Testis (tissue), 3 donors: ENCODE measurements around the gene HSPB8. TPM values are rescaled to one million over a fixed set of nuclear protein-coding genes. Genes with fewer than 3 reads are reported as not detected.

Source experiments
- DNase-seq: peaks from one replicate; pipeline ENCODE4 v3.0.0-alpha.2; 2019
- H3K27ac ChIP-seq, 2 donors: fragments of 200-600 bp; sonication (generic); one replicate each; pipeline ENCODE4 v1.5.1; 2019
- H3K27me3 ChIP-seq: fragments of 200-600 bp; sonication (generic); one replicate; pipeline ENCODE4 v1.5.1; 2019
- H3K36me3 ChIP-seq: fragments of 200-600 bp; sonication (generic); one replicate; pipeline ENCODE4 v1.5.1; 2017; ENCODE audit warnings: low read depth; ENCODE audit errors: missing control alignments
- H3K4me1 ChIP-seq: fragments of 200-600 bp; sonication (generic); one replicate; pipeline ENCODE4 v1.5.1; 2019
- H3K4me3 ChIP-seq, 2 donors: fragments of 200-600 bp; sonication (generic); one replicate each; pipeline ENCODE4 v1.5.1; 2017 to 2019
- H3K9me3 ChIP-seq: fragments of 200-600 bp; sonication (generic); one replicate; pipeline ENCODE4 v1.5.1; 2017
- POLR2A ChIP-seq: fragments of 450-650 bp; IDR thresholded peaks from one replicate; pipeline ENCODE4 v1.6.1; 2017; ENCODE audit warnings: antibody characterized with exemption, mild to moderate bottlenecking, moderate library complexity
- WGBS, 2 donors: methylation state at CpG; one replicate each; pipeline ENCODE4 v1.1.5; 2018; 5-methylcytosine and 5-hydroxymethylcytosine counted together
- intact Hi-C: fragments of 100-400 bp; cut with DNase I; formaldehyde crosslinking; loops from one replicate; pipeline ENCODE4 v1.15.1; 2023; ENCODE audit warnings: low total_unique reads
- polyA plus RNA-seq: library from polyadenylated mRNA; stranded (reverse); fragments of 350-450 nt; fragmentation: Illumina TruSeq; extraction: RNeasy Lipid Tissue Mini Kit (QIAGEN cat#74804); gene quantifications from one replicate; pipeline ENCODE4 v1.2.3, GENCODE V29; 2014; ENCODE audit warnings: low read depth, low replicate concordance; ENCODE audit not compliant: insufficient read depth
- total RNA-seq, 2 donors: library from RNA; depleted of rRNA; stranded (reverse); fragments of >200 nt; gene quantifications; one replicate each; pipeline ENCODE4 v1.2.3, GENCODE V29; 2016
- TF ChIP-seq, protein P1 (sequence below), 3 experiments: fragments of 450-650 bp in 2 of 3; fragments of 200-600 bp in 1 of 3; sonication (generic) in 1 of 3; IDR thresholded peaks; one replicate each; pipeline ENCODE4 v1.5.1; 2016 to 2019; ENCODE audit warnings: antibody characterized with exemption in 3 of 3, mild to moderate bottlenecking in 2 of 3, moderate library complexity in 1 of 3

Gene HSPB8
- total and polyA plus RNA-seq, 3 donors from 2014 or later: 29.7 to 45.8 (median 36.2) TPM

DNA sequence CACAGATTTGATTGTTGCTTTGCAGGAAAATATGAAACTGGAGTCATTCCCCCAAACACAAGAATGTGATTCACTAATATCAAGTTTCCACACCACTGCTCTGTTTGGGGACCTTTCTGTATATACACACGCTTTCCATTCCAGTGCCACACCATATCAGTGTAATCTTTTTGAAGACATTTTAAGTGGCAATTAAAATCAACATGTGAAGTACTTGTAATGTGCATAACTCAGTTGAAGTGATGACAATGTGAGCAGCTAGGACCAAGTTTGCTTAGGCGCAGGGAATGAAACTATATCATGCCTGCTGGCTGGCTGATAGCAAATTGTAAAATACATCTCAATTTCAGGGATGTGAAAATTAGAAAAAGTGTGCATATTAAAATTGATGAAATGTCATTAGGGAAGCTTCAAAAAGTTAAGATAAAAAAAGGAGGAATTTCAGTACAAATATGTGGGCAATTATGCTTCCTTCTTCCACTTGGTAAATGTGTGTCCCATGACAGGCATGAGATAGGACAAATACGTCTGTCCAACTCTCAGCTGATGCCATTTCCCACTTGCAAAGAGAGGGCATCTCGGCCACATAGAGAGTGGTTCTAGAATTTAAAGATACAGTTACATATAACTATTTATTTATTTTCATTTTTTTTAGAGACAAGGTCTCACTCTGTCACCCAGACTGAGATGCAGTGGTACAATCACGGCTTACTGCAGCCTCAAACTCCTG is 43.7 kb downstream of the HSPB8 start:
- Histone ChIP-seq H3K4me1 (no peaks in the 10 kb centered on the region), H3K4me3 (no peak overlapping the region), H3K36me3 (no peaks in the 10 kb centered on the region), H3K27me3 (no peaks in the 10 kb centered on the region), H3K27ac (no peak overlapping the region), H3K9me3 (no peaks in the 10 kb centered on the region)
- intact Hi-C loops: no loop called here
- TF ChIP-seq POLR2A: no peak
- TF ChIP-seq, protein P1, sequence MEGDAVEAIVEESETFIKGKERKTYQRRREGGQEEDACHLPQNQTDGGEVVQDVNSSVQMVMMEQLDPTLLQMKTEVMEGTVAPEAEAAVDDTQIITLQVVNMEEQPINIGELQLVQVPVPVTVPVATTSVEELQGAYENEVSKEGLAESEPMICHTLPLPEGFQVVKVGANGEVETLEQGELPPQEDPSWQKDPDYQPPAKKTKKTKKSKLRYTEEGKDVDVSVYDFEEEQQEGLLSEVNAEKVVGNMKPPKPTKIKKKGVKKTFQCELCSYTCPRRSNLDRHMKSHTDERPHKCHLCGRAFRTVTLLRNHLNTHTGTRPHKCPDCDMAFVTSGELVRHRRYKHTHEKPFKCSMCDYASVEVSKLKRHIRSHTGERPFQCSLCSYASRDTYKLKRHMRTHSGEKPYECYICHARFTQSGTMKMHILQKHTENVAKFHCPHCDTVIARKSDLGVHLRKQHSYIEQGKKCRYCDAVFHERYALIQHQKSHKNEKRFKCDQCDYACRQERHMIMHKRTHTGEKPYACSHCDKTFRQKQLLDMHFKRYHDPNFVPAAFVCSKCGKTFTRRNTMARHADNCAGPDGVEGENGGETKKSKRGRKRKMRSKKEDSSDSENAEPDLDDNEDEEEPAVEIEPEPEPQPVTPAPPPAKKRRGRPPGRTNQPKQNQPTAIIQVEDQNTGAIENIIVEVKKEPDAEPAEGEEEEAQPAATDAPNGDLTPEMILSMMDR (IDR thresholded peaks at IDR 0.05): no peak
- WGBS, 2 donors: 68 to 77% methylated on average over 5 of the region's 5 CpGs
- DNase-seq: no peak

DNA sequence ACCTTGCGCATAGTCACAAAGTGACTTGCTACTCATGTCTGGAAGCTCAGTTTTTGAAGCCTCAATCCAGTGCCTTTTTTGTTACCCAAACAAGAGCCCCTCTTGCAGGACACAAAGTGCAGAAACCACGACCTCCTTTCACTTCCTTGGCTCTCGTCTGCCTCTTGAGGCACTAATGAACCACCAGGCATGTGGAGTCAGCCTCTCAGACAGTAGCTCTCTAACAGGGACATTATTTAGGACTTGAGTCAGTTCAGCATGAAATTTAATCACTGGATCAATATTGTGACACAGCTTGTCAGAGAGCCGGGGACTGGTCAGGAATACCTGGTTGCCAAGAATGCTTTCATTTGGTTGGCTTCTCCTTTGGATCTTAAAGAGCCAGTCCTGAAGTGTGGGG is 46.7 kb downstream of the HSPB8 start:
- Histone ChIP-seq H3K4me3 (no peak overlapping the region), H3K27me3 (no peaks in the 10 kb centered on the region), H3K9me3 (no peaks in the 10 kb centered on the region), H3K36me3 (no peaks in the 10 kb centered on the region), H3K4me1 (no peaks in the 10 kb centered on the region), H3K27ac (no peak overlapping the region)
- no peak for DNase-seq
- TF ChIP-seq, protein P1 (IDR thresholded peaks at IDR 0.05): no peak
- no peak for TF ChIP-seq POLR2A
- 54 to 61% methylated on average over 4 of the region's 4 CpGs for WGBS, 2 donors
- intact Hi-C loops: no loop called here

DNA sequence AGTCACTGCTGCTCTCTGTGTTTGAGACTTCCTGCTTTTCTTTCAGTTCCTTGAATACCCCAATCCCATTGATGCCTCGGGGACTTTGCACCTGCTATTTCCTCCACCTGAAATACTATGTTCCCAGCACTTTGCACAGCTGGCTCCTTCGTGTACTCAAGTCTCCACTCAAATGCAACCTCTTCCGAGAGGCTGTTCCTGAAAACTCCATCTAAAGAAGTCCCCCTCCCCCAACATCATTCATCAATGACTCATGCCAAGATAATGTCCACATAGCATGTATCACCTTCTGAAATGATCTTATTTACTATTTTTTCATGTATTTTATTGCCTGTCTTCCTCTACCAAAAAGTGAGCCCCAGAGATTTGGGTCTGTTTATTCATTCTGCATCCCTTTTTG is 48.6 kb downstream of the HSPB8 start:
- no peaks in the 10 kb centered on the region for H3K9me3 ChIP-seq
- intact Hi-C loops: no loop called here
- H3K36me3 ChIP-seq: no peaks in the 10 kb centered on the region
- TF ChIP-seq, protein P1 (IDR thresholded peaks at IDR 0.05): no peak
- no peak for TF ChIP-seq POLR2A
- DNase-seq: no peak
- H3K4me3 ChIP-seq: no peak overlapping the region
- no peaks in the 10 kb centered on the region for H3K4me1 ChIP-seq
- WGBS, 2 donors: 73 to 79% methylated on average over 3 of the region's 3 CpGs
- no peak overlapping the region for H3K27ac ChIP-seq
- H3K27me3 ChIP-seq: no peaks in the 10 kb centered on the region

DNA sequence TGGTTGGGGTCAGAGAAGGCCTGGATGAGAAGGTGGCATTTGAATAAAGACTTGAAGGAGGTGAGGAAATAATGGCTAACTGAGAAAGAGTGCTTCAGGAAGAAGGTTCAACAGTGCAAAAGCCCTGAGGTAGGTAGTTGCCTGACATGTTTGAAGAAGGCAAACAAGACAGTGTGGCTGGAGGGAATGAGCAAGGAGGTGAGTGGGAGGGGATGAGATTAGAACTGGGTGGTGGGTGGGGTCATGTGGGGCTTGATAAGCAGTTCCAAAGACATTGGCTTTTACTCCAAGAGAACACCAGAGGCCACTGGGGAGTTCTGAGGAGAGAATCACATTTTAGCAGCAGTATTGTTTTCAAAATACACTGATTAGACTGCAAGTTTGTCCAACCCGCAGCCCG is 50.5 kb downstream of the HSPB8 start:
- no peaks in the 10 kb centered on the region for H3K36me3 ChIP-seq
- intact Hi-C loops: no loop called here
- 62 to 83% methylated on average over 2 of the region's 2 CpGs for WGBS, 2 donors
- no peak overlapping the region for H3K4me3 ChIP-seq
- H3K4me1 ChIP-seq: no peaks in the 10 kb centered on the region
- no peak for TF ChIP-seq POLR2A
- TF ChIP-seq, protein P1 (IDR thresholded peaks at IDR 0.05): no peak
- no peak overlapping the region for H3K27ac ChIP-seq
- no peak for DNase-seq
- H3K9me3 ChIP-seq: no peaks in the 10 kb centered on the region
- no peaks in the 10 kb centered on the region for H3K27me3 ChIP-seq

DNA sequence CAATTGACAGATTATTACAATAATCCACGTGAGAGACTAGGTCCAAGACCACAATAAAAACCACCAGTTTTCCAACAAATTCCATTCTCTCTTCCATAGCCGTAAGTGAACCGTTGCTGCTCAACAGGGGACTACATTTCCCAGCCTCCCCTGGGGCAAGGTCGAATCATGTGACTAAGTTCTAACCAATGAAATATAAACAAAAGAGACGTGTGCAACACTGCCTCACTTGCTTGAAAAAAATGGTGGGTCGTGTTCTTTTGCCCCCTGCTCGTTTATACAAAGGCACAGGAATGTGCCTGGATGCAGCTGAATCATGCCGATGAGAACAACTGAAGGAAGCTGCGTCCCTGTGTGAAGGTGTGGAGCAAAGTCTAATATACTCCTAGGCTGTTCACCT is 51.1 kb downstream of the HSPB8 start:
- H3K9me3 ChIP-seq: no peaks in the 10 kb centered on the region
- 20 to 30% methylated on average over 9 of the region's 9 CpGs for WGBS, 2 donors
- H3K27me3 ChIP-seq: no peaks in the 10 kb centered on the region
- H3K36me3 ChIP-seq: no peaks in the 10 kb centered on the region
- no peak overlapping the region for H3K27ac ChIP-seq
- H3K4me3 ChIP-seq: peak overlapping the region; percentile 12 to 40
- no peaks in the 10 kb centered on the region for H3K4me1 ChIP-seq
- DNase-seq: peak; percentile 80
- intact Hi-C loops: no loop called here
- TF ChIP-seq, protein P1 (IDR thresholded peaks at IDR 0.05): no peak
- TF ChIP-seq POLR2A: no peak
